Smooth muscle cell (in vitro differentiated cells): ENCODE data around the gene CCL4. TPM values are rescaled to one million over a fixed set of nuclear protein-coding genes. Genes with fewer than 3 reads are reported as not detected.

ENCODE experiments used
- DNase-seq: peaks from one replicate; lab custom pipeline; 2025; ENCODE audit not compliant: unreplicated experiment; lab: John Stamatoyannopoulos, UW
- H2AFZ ChIP-seq: fragments of 200-600 bp; sonication (generic); 2 replicates; pipeline ENCODE4 v1.6.0; 2016; ENCODE audit warnings: antibody characterized with exemption, low read depth, mild to moderate bottlenecking
- H3F3A ChIP-seq: fragments of 200-600 bp; sonication (generic); 2 replicates; pipeline ENCODE4 v1.6.0; 2017; ENCODE audit warnings: antibody characterized with exemption, low read depth
- H3K27ac ChIP-seq: fragments of 200-600 bp; sonication (generic); 2 replicates; pipeline ENCODE4 v1.5.1; 2016; ENCODE audit warnings: low read depth, mild to moderate bottlenecking
- H3K27me3 ChIP-seq: fragments of 200-600 bp; sonication (generic); 2 replicates; pipeline ENCODE4 v1.6.1; 2016; ENCODE audit warnings: low read depth, mild to moderate bottlenecking
- H3K36me3 ChIP-seq: fragments of 200-600 bp; sonication (generic); 2 replicates; pipeline ENCODE4 v1.5.1; 2016; ENCODE audit warnings: low read depth
- H3K4me1 ChIP-seq: fragments of 200-600 bp; sonication (generic); 2 replicates; pipeline ENCODE4 v1.5.1; 2016; ENCODE audit warnings: low read depth
- H3K4me2 ChIP-seq: fragments of 200-600 bp; sonication (generic); 2 replicates; pipeline ENCODE4 v1.6.0; 2016; ENCODE audit warnings: mild to moderate bottlenecking
- H3K4me3 ChIP-seq: fragments of 200-600 bp; sonication (generic); 2 replicates; pipeline ENCODE4 v1.5.1; 2016; ENCODE audit warnings: mild to moderate bottlenecking
- H3K79me2 ChIP-seq: fragments of 200-600 bp; sonication (generic); 2 replicates; pipeline ENCODE4 v1.6.0; 2016; ENCODE audit warnings: low read depth, mild to moderate bottlenecking
- H3K9ac ChIP-seq: fragments of 200-600 bp; sonication (generic); 2 replicates; pipeline ENCODE4 v1.6.0; 2016; ENCODE audit warnings: low read depth
- H3K9me3 ChIP-seq: fragments of 200-600 bp; sonication (generic); replicated peaks from 2 replicates; pipeline ENCODE4 v1.5.1; 2016; ENCODE audit warnings: low read depth
- H4K20me1 ChIP-seq: fragments of 200-600 bp; sonication (generic); 2 replicates; pipeline ENCODE4 v1.6.0; 2016; ENCODE audit warnings: low read depth
- WGBS: methylation state at CpG from one replicate; pipeline ENCODE4 v1.1.7; 2016; ENCODE audit warnings: low lambda C conversion rate; 5-methylcytosine and 5-hydroxymethylcytosine counted together
- polyA plus RNA-seq: library from polyadenylated mRNA; unstranded; fragments of >200 nt; fragmentation: Nextera tagmentation; extraction: Ambion mirVana; gene quantifications from 2 replicates; pipeline ENCODE4 v1.2.1, GENCODE V29; 2016
- small RNA-seq: library from RNA; depleted of rRNA; stranded (forward); fragments of <200 nt; gene quantifications from one replicate; pipeline ENCODE3, GENCODE V24; 2014
- total RNA-seq: library from RNA; depleted of rRNA; stranded (reverse); fragments of >200 nt; gene quantifications from 2 replicates; pipeline ENCODE4 v1.2.3, GENCODE V29; 2014
- TF ChIP-seq, protein P1 (sequence below): fragments of 200-600 bp; sonication (generic); IDR thresholded peaks from 2 replicates; pipeline ENCODE4 v1.5.1; 2017; ENCODE audit warnings: borderline replicate concordance, mild to moderate bottlenecking, antibody characterized with exemption; ENCODE audit not compliant: insufficient read depth, poor library complexity, severe bottlenecking

Gene CCL4
- total and polyA plus RNA-seq, 2 experiments from 2014 or later = 0.81 TPM; not detected in 1

DNA sequence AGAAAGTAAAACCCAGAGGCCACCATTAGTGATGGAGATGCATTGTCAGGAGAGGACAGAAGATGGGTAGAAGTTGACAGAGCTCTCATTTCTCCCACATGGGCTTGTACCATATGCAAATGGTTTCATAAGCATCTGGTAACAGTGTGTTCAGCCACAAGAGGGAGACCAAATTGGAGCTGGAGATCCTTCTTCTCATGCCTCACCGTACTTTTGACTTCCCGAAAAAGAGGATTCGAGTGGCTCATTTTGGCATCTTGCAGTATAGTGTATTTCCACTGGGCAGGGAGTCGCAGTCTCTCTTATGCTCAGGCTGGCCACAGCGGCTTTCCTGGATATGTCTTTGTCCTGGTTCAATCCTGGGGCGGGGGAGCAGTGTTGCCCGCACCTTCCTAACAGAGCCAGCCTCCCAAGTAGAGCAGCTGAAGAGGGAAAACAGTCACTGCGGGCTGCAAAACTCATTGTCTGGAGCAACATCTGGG, 49.1 kb downstream of the CCL4 start:
- Histone ChIP-seq H3K27me3 (peaks cover 38% of the 10 kb centered on the region), H3K27ac (no peak overlapping the region), H3K9ac (no peak overlapping the region), H3K36me3 (no peaks in the 10 kb centered on the region), H3F3A (no peaks in the 10 kb centered on the region), H4K20me1 (no peaks in the 10 kb centered on the region), H3K4me1 (no peaks in the 10 kb centered on the region), H3K9me3 (no peaks in the 10 kb centered on the region), H3K4me2 (no peak overlapping the region), H2AFZ (no peak overlapping the region), H3K79me2 (no peaks in the 10 kb centered on the region), H3K4me3 (no peak overlapping the region)
- DNase-seq = no peak
- TF ChIP-seq, protein P1, sequence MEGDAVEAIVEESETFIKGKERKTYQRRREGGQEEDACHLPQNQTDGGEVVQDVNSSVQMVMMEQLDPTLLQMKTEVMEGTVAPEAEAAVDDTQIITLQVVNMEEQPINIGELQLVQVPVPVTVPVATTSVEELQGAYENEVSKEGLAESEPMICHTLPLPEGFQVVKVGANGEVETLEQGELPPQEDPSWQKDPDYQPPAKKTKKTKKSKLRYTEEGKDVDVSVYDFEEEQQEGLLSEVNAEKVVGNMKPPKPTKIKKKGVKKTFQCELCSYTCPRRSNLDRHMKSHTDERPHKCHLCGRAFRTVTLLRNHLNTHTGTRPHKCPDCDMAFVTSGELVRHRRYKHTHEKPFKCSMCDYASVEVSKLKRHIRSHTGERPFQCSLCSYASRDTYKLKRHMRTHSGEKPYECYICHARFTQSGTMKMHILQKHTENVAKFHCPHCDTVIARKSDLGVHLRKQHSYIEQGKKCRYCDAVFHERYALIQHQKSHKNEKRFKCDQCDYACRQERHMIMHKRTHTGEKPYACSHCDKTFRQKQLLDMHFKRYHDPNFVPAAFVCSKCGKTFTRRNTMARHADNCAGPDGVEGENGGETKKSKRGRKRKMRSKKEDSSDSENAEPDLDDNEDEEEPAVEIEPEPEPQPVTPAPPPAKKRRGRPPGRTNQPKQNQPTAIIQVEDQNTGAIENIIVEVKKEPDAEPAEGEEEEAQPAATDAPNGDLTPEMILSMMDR = no peak
- WGBS = 94% methylated on average over 8 of the region's 8 CpGs

- H3K4me1 ChIP-seq = no peaks in the 10 kb centered on the region
- peaks cover 43% of the 10 kb centered on the region for H3K27me3 ChIP-seq
- no peak overlapping the region for H3K27ac ChIP-seq
- H2AFZ ChIP-seq = no peak overlapping the region
- H3K4me3 ChIP-seq = no peak overlapping the region
- 76% methylated on average over 10 of the region's 10 CpGs for WGBS
- TF ChIP-seq, protein P1 = no peak
- H3K9ac ChIP-seq = no peak overlapping the region
- H3K36me3 ChIP-seq = no peaks in the 10 kb centered on the region
- H3K4me2 ChIP-seq = no peak overlapping the region
- no peak for DNase-seq
- no peaks in the 10 kb centered on the region for H4K20me1 ChIP-seq
- H3K9me3 ChIP-seq = no peaks in the 10 kb centered on the region
- no peaks in the 10 kb centered on the region for H3K79me2 ChIP-seq
- no peaks in the 10 kb centered on the region for H3F3A ChIP-seq
Measured at GRCh38 chr17:36153895-36154610, 50.4 kb downstream of the CCL4 start.

Small RNAs within 50 kb of the gene (small RNA-seq; reads per million reads assigned to genes)
- gene RN7SL301P = not detected

Other genes with a start within 250 kb of the CCL4 start
- not detected in 2 replicates for gene HEATR9, start 234.9 kb upstream of the CCL4 start, total RNA-seq
- gene HEATR9, start 234.9 kb upstream of the CCL4 start, polyA plus RNA-seq = not detected in 2 replicates
- 0.09 TPM in 1 of 2 replicates, not detected in the other for gene CCL5, start 223.5 kb upstream of the CCL4 start, total RNA-seq
- 1.0 TPM in 1 of 2 replicates, not detected in the other for gene CCL5, start 223.5 kb upstream of the CCL4 start, polyA plus RNA-seq
- 1.5 TPM in 1 of 2 replicates, not detected in the other for gene RDM1, start 173.1 kb upstream of the CCL4 start, total RNA-seq
- gene RDM1, start 173.1 kb upstream of the CCL4 start, polyA plus RNA-seq = 0.43 TPM in 1 of 2 replicates, not detected in the other
- gene LYZL6, start 160.1 kb upstream of the CCL4 start, total RNA-seq = not detected in 2 replicates
- not detected in 2 replicates for gene LYZL6, start 160.1 kb upstream of the CCL4 start, polyA plus RNA-seq
- not detected in 2 replicates for gene CCL16, start 122.3 kb upstream of the CCL4 start, total RNA-seq
- not detected in 2 replicates for gene CCL16, start 122.3 kb upstream of the CCL4 start, polyA plus RNA-seq
- not detected in 2 replicates for gene CCL14, start 117.1 kb upstream of the CCL4 start, total RNA-seq
- gene CCL14, start 117.1 kb upstream of the CCL4 start, polyA plus RNA-seq = not detected in 2 replicates
- not detected in 2 replicates for gene CCL15, start 102.3 kb upstream of the CCL4 start, total RNA-seq
- gene CCL15, start 102.3 kb upstream of the CCL4 start, polyA plus RNA-seq = not detected in 2 replicates
- not detected in 2 replicates for gene CCL23, start 85.9 kb upstream of the CCL4 start, total RNA-seq
- not detected in 2 replicates for gene CCL23, start 85.9 kb upstream of the CCL4 start, polyA plus RNA-seq
- gene CCL18, start 39.6 kb upstream of the CCL4 start, total RNA-seq = not detected in 2 replicates
- gene CCL18, start 39.6 kb upstream of the CCL4 start, polyA plus RNA-seq = not detected in 2 replicates
- 1.3 and 4.8 TPM in 2 replicates for gene CCL3, start 13.7 kb upstream of the CCL4 start, total RNA-seq
- gene CCL3, start 13.7 kb upstream of the CCL4 start, polyA plus RNA-seq = 0.63 and 6.7 TPM in 2 replicates
- gene TBC1D3B, start 72.8 kb downstream of the CCL4 start, total RNA-seq = not detected in 2 replicates
- 1.4 and 2.8 TPM in 2 replicates for gene TBC1D3B, start 72.8 kb downstream of the CCL4 start, polyA plus RNA-seq
- 0.81 TPM in 1 of 2 replicates, not detected in the other for gene CCL3L1, start 92.9 kb downstream of the CCL4 start, total RNA-seq
- gene CCL3L1, start 92.9 kb downstream of the CCL4 start, polyA plus RNA-seq = 1.9 TPM in 1 of 2 replicates, not detected in the other
- not detected in 2 replicates for gene CCL4L2, start 107.2 kb downstream of the CCL4 start, total RNA-seq
- 0.35 TPM in 1 of 2 replicates, not detected in the other for gene CCL4L2, start 107.2 kb downstream of the CCL4 start, polyA plus RNA-seq
- gene TBC1D3I, start 160.7 kb downstream of the CCL4 start, total RNA-seq = 0.18 TPM in 1 of 2 replicates, not detected in the other
- gene TBC1D3I, start 160.7 kb downstream of the CCL4 start, polyA plus RNA-seq = 0.11 TPM in 1 of 2 replicates, not detected in the other
- gene TBC1D3G, start 220.1 kb downstream of the CCL4 start, total RNA-seq = not detected in 2 replicates
- gene TBC1D3G, start 220.1 kb downstream of the CCL4 start, polyA plus RNA-seq = not detected in 2 replicates